Superior temporal gyrus (tissue), 1 donor: ENCODE results near the gene ARID1B.

ENCODE experiments used
- DNase-seq: peaks from one replicate; pipeline ENCODE4 v3.0.0-alpha.2; 2016; ENCODE audit errors: extremely low spot score

ARID1B gene

DNA sequence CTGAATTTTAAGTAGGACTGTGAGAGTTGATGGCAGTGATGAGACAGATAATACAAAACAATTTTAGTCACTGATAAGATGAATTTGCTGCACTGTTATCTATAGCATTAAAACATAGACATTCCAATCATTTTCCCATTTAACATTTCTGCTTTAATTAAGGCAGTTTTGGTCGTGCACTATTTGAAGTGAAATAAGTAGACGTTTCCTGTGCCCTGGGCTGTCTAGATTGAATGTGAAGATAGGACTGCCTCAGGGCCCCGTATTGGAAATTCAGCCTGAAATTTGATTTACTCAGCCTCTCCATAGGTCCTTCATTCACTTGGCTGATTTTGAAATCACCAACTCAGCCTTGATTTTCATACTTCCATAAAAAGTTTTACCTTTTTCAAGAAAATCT is 48.3 kb downstream of the ARID1B start:
- no peak for DNase-seq

DNA sequence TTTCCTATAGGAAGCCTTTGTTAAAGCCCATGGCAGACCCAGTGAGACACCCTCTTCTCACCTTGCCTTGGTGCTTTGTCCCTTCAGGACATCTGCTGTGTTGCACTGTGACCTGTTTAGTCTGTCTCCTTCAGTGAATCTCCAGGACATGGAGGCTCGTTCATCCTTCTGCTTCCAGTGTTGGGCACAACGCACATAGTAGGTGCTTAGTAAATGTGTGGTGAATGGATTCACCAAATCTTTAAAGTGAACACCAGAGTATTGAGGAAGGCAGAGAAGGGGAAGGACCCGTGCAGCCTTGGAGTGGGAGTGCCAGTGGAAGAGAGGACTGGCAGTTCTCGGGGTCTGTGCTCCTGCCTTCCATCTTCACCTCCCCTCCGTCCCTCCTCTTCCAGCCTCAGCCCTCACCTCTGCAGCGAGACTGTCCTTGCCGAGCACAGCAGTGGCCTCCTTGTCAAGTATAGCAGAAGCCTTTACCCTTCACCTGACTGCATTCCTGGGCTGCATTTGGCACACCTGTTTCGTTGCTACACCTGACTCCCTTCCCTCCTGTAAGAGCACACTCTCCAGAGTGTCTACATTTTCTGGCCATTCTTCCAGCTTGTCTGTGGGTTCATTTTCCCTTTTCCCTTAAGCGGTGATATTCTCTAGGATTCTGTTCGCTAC is 49.2 kb downstream of the ARID1B start:
- DNase-seq, result no peak

DNA sequence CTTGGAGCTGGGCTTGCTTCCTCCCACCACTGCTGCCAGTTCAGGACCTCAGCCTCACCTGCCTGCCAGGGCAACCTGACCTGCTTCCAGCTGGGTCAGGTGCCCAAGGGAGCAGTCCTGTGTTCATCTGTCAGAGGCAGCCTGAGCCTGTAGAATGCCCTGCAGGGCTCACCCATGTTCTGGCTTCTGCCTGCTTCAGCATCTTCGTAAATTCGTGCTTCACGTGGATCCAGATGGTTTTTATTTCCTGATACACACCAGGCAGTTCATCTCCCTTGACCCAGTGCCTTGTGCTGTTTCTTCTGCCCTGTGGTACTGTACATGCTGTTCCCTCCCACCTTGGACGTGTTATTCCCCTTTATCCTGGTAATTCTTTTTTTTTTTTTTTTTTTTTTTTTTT is 50.2 kb downstream of the ARID1B start:
- DNase-seq, result no peak

DNA sequence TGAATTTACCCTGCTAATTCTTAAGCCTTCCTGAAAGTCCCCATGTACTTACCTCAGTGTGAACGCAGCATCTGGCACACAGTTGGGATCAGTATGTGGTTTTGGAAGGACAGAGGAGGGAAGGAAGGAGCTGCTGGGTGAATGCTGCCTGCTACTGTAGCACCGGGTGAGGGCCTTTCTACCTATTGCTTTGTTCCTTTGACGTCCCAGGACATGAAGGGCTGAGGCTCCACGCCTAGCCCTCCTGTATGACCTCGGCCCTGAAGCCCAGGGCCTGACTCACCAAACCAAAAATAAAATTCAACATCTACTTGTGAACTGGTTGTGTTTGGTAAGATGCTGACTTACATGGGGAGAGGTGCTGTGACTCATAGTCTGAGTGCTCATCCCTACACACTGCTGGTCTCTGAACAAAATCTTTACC is 51.1 kb downstream of the ARID1B start:
- DNase-seq, result no peak

DNA sequence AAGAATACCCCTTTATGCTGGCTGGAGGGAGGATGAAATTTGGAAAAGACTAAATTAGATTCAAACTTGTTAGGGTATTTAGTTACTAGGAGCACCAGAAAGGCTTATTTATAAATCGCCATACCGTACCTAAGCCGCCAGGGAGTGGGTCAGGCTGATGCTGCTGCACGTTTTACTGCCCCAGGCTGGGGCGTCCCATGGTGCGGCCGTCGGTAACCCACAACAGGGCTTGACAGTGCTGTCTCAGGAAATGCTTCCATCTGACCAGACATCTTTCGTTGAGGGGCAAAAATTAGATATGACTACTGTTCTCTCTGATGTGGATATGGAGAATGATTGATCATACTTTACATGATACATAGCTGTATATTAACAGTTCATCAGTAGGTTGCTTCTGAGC is 52.9 kb downstream of the ARID1B start:
- DNase-seq, result no peak

DNA sequence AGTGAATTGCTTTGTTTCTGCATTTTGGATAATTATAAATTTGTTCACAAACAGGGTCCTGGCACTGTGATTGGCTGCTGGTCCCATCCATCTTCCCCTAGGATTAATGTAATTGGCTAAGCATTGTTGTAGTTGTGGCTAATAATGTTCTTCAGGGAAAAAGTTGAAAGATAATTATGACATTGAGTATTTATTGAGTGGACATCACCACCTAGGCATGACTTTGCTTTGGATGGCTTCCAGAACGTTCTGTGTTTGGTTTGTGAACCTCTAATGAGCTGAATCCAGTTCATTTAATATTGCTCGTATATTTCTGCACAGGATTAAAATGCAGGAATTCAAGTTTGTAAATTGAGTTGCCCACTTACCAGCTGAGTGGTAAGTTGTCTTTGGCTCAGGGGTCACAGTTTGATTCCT is 55.1 kb downstream of the ARID1B start:
- DNase-seq, result peak; percentile 76

DNA sequence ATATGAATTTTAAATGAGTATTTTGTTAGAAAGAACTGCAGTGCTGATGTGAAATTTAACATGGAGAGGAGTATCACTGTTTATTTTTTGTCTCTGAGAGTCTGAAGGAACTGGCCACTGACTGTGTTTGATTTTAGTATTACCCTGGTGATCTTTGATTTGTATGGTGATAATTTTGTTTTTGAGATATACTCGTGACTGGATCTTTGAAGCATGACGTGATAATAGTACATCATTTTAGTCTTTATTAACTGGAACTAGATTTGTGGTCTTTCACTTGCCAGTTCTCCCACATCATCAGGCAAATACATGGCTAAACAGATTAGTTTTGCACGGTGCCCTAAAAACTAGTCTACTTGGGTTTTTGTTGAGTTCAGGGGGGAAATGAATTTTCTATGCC is 55.5 kb downstream of the ARID1B start:
- DNase-seq, result no peak

DNA sequence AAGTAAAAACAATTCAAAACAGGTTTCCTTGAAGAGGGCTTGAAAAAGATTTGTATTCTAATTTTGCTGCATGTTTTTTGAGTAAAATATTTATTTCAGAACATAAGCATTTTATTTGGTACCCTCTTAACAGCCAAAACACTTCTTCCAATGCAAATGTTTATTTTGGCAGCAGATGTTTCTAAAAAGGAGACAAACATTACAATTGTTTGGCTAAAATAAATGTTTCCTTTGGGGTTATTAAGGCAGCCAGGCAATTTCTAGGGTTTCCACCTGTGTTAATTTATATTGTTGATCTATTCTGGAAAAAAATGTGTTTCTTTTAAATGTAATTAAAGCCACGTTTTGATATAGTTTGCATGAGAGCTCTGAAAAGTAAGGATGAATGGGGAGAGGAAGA is 56.6 kb downstream of the ARID1B start:
- DNase-seq, result no peak

DNA sequence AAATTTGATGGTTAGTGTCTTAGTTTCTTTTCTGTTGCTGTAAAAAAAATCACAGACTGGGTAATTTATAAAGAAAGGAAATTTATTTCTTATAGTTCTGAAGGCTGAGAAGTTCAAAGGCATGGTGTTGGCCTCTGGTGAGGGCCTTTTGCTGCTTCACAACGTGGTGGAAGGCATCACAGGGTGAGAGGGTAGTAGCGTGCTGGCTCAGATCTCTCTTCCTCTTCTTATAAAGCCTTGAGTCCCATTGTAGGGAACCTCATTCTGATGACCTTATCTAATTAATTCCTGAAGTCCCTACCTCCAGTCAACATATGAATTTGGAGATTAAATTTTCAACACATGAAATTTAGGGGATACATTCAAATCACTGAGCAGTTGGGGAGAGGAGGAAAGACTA is 62.0 kb downstream of the ARID1B start:
- no peak for DNase-seq

DNA sequence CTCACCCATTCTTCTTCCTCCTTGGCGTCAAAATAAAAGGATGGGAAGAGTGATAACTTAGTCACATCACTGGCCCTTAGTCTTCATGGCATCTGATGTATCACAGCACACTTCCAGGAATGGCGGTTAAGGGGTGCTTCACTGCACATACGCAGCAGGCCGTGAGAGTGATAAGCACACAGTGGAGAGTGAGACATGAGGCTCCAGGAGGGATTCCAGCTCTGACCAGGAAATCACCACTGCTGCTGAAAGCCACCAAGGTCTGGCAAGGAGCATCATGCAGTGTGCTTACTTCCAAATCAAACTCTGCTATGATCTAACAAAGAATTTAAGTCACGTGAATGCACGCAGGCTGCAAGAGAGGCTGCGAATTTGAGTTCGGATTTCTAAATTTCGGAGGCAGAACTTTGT is 62.4 kb downstream of the ARID1B start:
- DNase-seq, result no peak

DNA sequence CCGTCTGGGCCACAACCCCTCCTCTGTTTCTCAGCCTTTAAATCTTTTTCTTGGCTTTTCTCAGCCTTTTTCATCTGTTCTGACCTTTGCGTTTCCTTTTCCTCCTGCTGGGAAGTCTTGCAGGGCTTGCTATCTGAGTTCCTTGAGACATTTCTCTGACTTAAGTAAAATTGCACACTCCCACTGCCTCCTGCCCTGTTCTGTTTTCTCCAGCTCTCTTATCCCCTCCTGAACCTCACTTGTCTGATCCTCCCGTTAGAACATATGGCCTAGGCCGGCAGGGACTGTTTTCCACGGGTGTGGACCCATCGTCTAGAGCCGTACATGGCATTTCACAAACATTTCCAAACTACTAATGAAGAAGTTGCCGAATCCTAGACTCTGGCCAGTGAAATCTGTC is 63.0 kb downstream of the ARID1B start:
- no peak for DNase-seq

DNA sequence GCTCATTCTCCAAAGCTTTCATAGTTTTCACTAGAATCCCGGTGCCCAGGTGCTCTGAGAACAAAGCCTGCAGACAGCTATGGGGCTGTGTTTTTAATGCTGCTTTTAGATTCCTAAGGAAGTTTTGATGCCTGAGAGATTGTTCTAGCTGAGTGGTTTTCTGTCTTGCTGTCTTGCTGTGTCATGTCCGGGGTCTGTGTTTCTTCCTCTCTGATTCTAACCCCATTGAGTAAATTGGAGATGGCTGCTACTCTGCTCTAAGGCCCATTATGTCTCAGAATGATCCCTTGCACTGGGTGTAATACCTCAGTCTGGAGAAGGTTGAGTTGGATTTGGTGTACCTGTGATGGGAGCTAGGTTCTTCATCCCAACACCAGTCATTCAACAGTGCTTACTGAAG is 63.4 kb downstream of the ARID1B start:
- no peak for DNase-seq

DNA sequence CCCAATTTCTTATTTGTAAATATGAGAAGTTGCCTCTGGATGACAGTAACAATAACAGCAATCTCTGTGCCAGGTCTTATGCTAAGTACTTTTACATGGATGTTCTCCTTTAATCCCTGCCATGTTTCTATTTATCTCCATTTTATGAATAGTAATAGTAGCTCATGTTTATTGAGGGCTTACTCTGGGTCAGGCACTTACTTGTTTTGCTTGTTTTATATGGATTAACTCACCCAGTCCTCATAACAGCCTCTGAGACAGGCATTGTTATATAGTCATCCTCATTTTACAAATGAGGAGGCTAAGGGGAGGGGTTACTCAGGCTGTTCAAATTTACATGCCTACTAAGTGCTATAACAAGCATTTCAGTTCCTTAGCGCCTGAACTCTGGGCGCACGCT is 64.3 kb downstream of the ARID1B start:
- DNase-seq, result no peak

DNA sequence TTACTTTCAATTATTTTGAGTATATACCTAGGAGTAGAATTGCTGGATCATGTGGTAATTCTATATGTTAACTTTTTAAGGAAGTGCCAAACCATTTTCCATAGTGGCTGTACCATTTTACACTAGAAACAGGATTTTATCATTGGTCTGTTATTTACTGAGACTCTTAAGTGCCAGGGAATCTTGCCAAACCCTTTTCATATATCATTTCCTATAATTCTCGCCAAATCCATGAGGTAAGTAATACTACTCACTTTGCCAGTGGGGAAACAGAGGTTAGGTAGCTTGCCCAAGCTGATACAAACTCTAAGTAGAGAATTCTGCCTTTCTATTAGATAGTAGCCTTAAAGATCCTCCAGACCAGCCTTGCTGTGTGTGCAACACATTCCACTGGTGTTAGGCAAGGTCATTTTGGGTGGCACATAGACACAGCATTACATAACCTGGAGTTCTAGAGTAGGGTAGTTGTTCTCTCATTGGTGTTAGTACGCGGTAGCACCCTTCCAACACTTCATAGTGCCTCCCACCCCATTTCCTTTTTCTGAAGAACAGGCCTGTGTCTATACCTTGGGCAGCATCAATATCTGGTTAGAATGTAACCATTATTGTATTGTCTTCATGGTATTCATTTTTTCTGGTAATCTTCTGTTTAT is 65.5 kb downstream of the ARID1B start:
- no peak for DNase-seq

DNA sequence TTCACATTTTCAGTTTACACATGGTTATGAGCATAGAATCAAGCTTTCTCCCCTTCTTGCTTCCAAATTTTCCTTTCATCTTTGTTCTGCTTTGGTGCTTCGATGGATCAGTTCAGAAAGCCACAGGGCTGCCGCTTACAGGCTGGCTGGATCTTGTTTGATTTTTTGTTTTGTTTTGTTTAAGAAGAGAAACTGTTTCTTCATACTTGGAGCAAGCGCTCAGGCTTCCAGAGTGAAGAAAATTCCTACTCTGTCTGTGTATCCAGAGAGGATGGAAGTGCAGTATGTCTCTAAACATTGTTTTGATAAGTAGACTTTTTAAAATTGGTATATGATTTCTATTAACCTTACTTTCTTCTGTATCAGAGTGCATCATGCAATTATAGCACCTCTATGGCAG is 66.9 kb downstream of the ARID1B start:
- DNase-seq, result no peak

DNA sequence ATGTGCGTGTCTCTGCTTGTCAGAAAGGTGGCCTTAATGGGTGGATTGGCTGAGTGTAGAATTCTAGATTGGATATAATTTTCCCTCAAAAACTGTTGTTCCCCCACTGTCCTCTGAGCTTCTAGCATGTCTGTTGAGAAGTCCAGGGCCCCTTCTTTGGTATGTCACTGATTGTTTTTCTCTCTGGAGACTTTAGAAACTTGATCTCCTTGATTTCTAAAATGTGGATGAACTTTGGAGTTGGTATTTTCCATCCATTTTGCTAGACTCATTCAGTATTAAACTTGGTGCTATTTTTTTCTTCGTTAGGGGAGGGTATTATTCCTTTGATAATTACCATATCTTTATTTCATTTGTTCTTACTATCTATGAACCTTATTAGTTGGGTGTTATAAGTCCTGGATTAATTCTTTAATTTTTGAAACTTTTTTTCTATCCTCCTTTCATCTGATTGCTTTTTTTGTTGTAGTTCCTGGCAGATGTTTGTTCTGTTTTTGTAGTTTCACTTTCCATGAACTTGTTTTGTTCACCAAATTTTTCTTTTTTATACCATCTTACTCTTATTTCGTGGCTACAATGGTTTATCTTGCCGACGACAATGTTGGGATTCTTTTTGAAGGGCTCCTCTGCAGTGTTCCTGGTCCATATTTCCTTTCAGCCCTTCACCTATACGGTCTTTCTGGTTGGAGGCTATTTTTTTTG is 68.4 kb downstream of the ARID1B start:
- no peak for DNase-seq

DNA sequence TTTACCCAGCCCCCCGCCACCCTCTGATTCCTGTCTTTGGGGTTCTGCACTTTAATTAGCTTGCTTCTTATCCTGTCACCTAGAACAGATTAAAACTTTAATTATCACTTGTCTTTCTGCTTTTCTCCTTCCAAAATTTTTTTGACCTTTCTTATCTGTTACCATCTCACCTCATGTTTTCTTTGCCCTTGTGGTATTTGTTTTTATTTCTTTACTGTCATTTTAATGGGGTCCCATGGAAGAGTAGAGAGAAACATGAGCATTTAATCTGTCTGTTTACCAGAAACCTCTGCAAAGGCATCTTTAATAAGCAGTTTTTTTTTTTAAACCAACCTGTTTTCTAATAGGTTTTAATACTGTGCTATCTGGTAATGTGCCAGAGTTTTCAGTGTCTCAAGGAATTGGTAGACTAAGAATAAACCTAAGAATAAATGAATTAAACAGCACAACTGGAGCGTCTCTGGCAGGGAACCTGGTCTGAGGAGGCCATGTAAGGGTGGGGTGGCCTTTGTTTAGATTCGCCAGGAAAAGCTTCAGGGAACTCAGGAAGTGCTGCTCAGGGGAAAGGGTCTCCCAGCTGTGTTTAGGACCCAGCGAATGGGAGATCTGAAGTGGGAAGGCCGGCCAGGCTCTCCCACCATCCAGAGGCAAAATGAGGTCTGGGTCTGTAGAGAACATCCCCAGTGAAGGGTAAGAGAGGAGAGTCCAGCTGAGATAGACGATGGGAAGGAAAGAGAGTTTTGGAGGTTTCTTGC is 69.8 kb downstream of the ARID1B start:
- DNase-seq, result no peak

DNA sequence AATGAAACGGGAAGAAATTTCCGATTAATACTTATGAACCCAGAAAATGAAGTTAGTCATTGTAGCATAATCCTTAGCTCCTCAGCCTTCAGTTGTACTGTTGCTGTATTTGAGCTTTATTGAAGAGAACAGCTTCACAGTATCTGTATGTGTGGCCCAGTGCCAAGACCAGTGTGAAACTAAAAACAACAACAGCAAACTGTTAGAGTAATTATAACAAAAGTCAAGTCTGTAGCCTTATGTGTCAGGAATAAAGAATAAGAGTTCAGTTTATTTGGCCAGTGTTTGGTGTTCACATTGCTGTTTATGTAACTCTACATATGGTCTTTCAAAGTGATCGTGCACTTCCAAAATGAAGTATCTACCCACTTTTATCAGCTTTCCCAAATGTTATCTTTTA is 70.9 kb downstream of the ARID1B start:
- no peak for DNase-seq

DNA sequence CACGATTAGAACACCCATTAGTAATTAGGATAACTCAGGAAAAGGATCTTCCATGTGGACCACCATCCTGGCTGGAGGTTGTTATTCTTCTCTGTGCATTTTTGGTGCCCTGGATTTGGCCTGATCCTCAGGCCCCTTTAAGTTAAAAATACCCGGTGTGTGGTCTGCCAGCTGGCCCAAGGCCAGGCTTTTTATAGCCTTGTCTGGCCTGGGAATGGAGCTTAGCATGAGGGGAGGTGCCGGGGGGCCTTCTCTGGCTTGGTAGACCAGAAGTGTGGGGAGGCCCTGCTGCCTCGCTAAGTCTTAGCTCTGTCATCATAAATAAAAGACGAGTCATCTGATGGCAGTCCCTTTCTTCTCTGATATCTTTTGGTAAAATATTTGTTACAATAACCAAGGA is 71.4 kb downstream of the ARID1B start:
- no peak for DNase-seq

DNA sequence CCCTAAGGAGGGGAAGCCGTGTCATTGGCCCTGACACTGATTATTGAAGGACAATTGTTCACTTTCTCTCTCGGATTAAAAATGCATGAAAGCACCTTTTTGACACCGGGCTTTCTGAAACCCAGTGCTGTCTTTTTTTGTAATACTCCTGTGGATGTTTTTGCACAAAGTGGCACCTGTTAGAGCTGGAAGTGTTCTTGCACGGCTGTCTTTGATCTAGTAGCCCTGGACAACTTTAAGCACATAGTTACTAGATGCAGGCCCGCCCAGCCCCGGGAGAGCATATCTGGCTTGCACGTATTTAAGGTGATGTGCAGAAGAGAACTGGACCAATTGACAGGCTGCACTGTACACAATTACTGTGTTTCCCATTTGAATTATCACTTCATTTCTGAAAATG is 72.6 kb downstream of the ARID1B start:
- no peak for DNase-seq

DNA sequence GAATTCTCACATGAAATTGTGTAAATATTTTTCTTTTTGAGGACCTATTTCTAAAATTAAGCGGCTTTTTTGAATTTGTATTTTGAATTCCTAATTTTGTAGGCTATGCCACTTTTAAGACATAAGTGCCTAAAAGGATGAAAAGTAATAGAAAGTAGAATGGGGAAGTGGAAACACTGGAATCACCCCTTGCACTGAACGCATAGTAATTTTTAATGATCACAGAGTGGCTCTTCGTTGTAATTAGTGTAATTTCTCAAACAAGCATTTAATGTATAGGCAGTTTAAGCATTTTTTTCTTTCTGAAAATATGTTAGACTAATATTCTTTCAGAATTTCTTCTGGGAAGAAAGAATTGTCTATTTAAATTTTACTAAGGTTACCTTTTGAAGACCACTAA is 73.2 kb downstream of the ARID1B start:
- no peak for DNase-seq

DNA sequence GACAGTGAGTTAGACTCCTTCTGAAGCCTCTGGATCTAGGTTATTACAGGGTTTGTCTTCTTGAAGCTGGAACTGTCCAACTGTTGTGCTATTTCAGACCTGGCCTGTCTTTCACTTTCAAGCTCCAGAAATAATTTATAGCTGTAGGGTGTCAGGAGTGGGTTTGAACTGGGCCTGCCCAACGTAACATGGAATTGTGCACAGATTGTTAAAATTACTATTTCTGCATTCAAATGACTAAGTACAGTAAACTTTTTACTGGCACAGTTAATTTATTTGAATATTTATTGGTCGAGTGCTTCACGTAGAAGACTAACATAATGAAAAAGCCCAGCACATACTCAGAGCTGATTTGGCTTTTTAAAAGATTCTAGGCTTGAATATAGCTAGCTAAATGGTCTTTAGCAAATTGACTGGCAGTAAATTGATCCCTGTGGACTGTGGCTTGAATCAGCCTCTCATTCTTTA is 74.3 kb downstream of the ARID1B start:
- no peak for DNase-seq
